Measurements from ENCODE around the gene METTL27. TPM values are rescaled to one million over a fixed set of nuclear protein-coding genes. Genes with fewer than 3 reads are reported as not detected.

The METTL27 gene
- total and polyA plus RNA-seq, 2 of the 8 experiments (the other 6 are each of a cell fraction or from before 2014, with no cell fraction given): 6.2 to 12.0 TPM

- TF ChIP-seq ASH2L (IDR thresholded peaks at IDR 0.05; ENCODE audit: low read length) (peak; percentile 89), TEAD4 (IDR thresholded peaks at IDR 0.05; ENCODE audit: low read depth, low read length) (no peak), BCL11A (IDR thresholded peaks at IDR 0.05; ENCODE audit: low read depth in 2 of 2, low read length in 2 of 2) (no peak), SP4 (IDR thresholded peaks at IDR 0.05; ENCODE audit: low read length) (no peak), E2F6 (IDR thresholded peaks at IDR 0.05) (peak; percentile 29; the same call in 1 of the 2 replicates)
Measured at GRCh38 chr7:73827567-73828106, 14.7 kb downstream of the METTL27 start (continued).

Data from H1 (cell line).